Vein endothelial cell (primary cell): ENCODE measurements around the gene SELL. TPM values are rescaled to one million over a fixed set of nuclear protein-coding genes. Genes with fewer than 3 reads are reported as not detected.

Experiments
- total RNA-seq: library from RNA; depleted of rRNA; stranded (reverse); fragments of >200 nt; gene quantifications from 2 replicates; pipeline ENCODE4 v1.2.3, GENCODE V29; 2012

SELL gene
- 2.9 and 3.3 TPM in 2 replicates for total RNA-seq

GRCh38 chr1:169711469-169712308 is at the start of gene SELL:
TSS of gene SELL (minus strand) at chr1:169711620. CDS start at chr1:169711498, 122 bp downstream.

GRCh38 chr1:169733924-169734323 is 22.5 kb upstream of the SELL start, which contains the start of gene SELE:
TSS of gene SELE (minus strand) at chr1:169734079. CDS start at chr1:169733612, 467 bp downstream.

Other genes with a start within 250 kb of the SELL start
- gene SLC19A2, start 225.7 kb downstream of the SELL start, total RNA-seq: 5.6 and 6.6 TPM in 2 replicates
- gene F5, start 125.1 kb downstream of the SELL start, total RNA-seq: under 0.01 TPM in 1 of 2 replicates, not detected in the other
- gene SELP, start 81.5 kb downstream of the SELL start, total RNA-seq: 14.8 and 65.7 TPM in 2 replicates
- 16.0 and 55.6 TPM in 2 replicates for gene SELE, start 22.5 kb upstream of the SELL start, total RNA-seq
- gene METTL18, start 83.3 kb upstream of the SELL start, total RNA-seq: 5.9 and 6.5 TPM in 2 replicates
- gene SCYL3, start 182.3 kb upstream of the SELL start, total RNA-seq: 6.6 and 7.8 TPM in 2 replicates